ENCODE data around the gene CALHM2.

CALHM2 gene

DNA sequence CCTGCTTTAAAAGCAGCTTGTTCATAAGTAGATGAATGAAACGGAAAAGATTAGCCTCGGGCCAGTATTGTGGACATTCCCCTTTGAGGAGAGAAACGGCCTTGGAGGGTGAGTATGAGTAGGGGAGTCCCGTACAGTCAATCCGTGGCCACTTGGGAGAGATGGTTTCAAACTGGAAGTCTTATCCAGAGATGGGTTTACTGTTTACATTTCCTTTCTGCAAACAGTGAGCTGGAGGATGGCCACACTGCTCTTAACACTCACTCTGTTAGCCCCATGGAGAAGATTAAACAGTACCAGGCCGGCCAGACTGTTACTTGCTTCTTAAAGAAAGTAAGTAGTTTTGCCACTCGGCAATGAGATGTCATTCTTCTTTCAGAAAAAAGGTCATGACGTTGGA, 20.3 kb downstream of the CALHM2 start:
- H3K79me2 ChIP-seq (ENCODE audit: control insufficient read depth, insufficient read depth, low read length, poor library complexity): no peaks in the 10 kb centered on the region
- H2BK120ac ChIP-seq (ENCODE audit: insufficient read depth, low read length, poor library complexity): no peak overlapping the region
- H4K91ac ChIP-seq (ENCODE audit: low read depth, low read length): no peak overlapping the region
- no peak overlapping the region for H3K18ac ChIP-seq (ENCODE audit: low read length)
- no peak overlapping the region for H3K4me3 ChIP-seq (ENCODE audit: low read depth, low read length)
- no peak overlapping the region for H2BK5ac ChIP-seq (ENCODE audit: low read depth, low read length, poor library complexity)
- DNase-seq: no peak
- no peak overlapping the region for H3K23ac ChIP-seq (ENCODE audit: low read length)
- no peak overlapping the region for H3K4ac ChIP-seq (ENCODE audit: low read depth, low read length)
- H4K8ac ChIP-seq (ENCODE audit: low read depth, low read length): no peak overlapping the region
- no peak overlapping the region for H2AFZ ChIP-seq (ENCODE audit: insufficient read depth, low read length, poor library complexity)
- no peak overlapping the region for H3K9ac ChIP-seq (ENCODE audit: low read length)
- no peak overlapping the region for H3K14ac ChIP-seq (ENCODE audit: low read length)
- H3K27ac ChIP-seq (ENCODE audit: low read depth, low read length): no peak overlapping the region
- no peak overlapping the region for H2BK12ac ChIP-seq (ENCODE audit: low read length)
- H3K4me1 ChIP-seq (ENCODE audit: control insufficient read depth in 1 of 2, insufficient read depth in 2 of 2, low read length in 2 of 2): no peaks in the 10 kb centered on the region
- H3K9me3 ChIP-seq (ENCODE audit: insufficient read depth, low read depth, low read length): no peaks in the 10 kb centered on the region
- no peaks in the 10 kb centered on the region for H3K27me3 ChIP-seq (ENCODE audit: insufficient read depth, low read length)
- no peak overlapping the region for H4K12ac ChIP-seq (ENCODE audit: low read depth, low read length)
- H3K4me2 ChIP-seq (ENCODE audit: low read length): no peak overlapping the region
- no CpG with 5 or more reads among the region's 8 CpGs for WGBS (ENCODE audit: extremely low coverage, insufficient coverage, insufficient read length)
- no peaks in the 10 kb centered on the region for H3K79me1 ChIP-seq (ENCODE audit: low read length)
- H2AK5ac ChIP-seq (ENCODE audit: low read length): no peak overlapping the region
- peaks cover 31 to 59% of the 10 kb centered on the region in 2 experiments for H3K36me3 ChIP-seq (ENCODE audit: control insufficient read depth in 1 of 2, insufficient read depth in 2 of 2, low read length in 2 of 2)

DNA sequence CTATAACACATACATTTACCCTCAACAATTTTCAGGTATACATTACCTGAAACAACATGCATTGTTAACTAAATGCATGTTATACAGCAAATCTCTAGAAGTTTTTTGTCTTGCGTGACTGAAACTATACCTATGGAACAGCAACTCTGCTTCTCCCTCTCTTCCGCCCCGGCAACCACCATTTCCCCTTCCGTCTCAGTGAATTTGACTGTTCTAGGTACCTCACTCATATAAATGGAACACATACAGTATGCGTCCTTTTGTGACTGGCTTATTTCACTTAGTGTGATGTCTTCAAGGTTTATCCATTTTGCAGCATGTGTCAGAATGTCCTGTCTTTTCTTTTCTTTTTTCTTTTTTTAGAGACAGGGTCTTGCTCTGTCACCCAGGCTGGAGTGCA, 22.5 kb downstream of the CALHM2 start:
- H3K27me3 ChIP-seq (ENCODE audit: insufficient read depth, low read length): no peaks in the 10 kb centered on the region
- no peak overlapping the region for H4K12ac ChIP-seq (ENCODE audit: low read depth, low read length)
- H3K79me1 ChIP-seq (ENCODE audit: low read length): no peaks in the 10 kb centered on the region
- H3K9ac ChIP-seq (ENCODE audit: low read length): no peak overlapping the region
- no peak for DNase-seq
- H3K4me3 ChIP-seq (ENCODE audit: low read depth, low read length): no peak overlapping the region
- no peak overlapping the region for H2AFZ ChIP-seq (ENCODE audit: insufficient read depth, low read length, poor library complexity)
- no peaks in the 10 kb centered on the region for H3K4me1 ChIP-seq (ENCODE audit: control insufficient read depth in 1 of 2, insufficient read depth in 2 of 2, low read length in 2 of 2)
- H3K79me2 ChIP-seq (ENCODE audit: control insufficient read depth, insufficient read depth, low read length, poor library complexity): no peaks in the 10 kb centered on the region
- H3K18ac ChIP-seq (ENCODE audit: low read length): no peak overlapping the region
- no peak overlapping the region for H3K23ac ChIP-seq (ENCODE audit: low read length)
- no peak overlapping the region for H2BK5ac ChIP-seq (ENCODE audit: low read depth, low read length, poor library complexity)
- no peak overlapping the region for H4K91ac ChIP-seq (ENCODE audit: low read depth, low read length)
- no peak overlapping the region for H2BK120ac ChIP-seq (ENCODE audit: insufficient read depth, low read length, poor library complexity)
- H2AK5ac ChIP-seq (ENCODE audit: low read length): no peak overlapping the region
- no peaks in the 10 kb centered on the region for H3K9me3 ChIP-seq (ENCODE audit: insufficient read depth, low read depth, low read length)
- H3K36me3 ChIP-seq (ENCODE audit: control insufficient read depth in 1 of 2, insufficient read depth in 2 of 2, low read length in 2 of 2): peaks cover 27 to 56% of the 10 kb centered on the region in 2 experiments
- no peak overlapping the region for H2BK12ac ChIP-seq (ENCODE audit: low read length)
- no peak overlapping the region for H3K27ac ChIP-seq (ENCODE audit: low read depth, low read length)
- H4K8ac ChIP-seq (ENCODE audit: low read depth, low read length): no peak overlapping the region
- WGBS (ENCODE audit: extremely low coverage, insufficient coverage, insufficient read length): no CpG with 5 or more reads among the region's 5 CpGs
- no peak overlapping the region for H3K4ac ChIP-seq (ENCODE audit: low read depth, low read length)
- H3K14ac ChIP-seq (ENCODE audit: low read length): no peak overlapping the region
- H3K4me2 ChIP-seq (ENCODE audit: low read length): no peak overlapping the region

DNA sequence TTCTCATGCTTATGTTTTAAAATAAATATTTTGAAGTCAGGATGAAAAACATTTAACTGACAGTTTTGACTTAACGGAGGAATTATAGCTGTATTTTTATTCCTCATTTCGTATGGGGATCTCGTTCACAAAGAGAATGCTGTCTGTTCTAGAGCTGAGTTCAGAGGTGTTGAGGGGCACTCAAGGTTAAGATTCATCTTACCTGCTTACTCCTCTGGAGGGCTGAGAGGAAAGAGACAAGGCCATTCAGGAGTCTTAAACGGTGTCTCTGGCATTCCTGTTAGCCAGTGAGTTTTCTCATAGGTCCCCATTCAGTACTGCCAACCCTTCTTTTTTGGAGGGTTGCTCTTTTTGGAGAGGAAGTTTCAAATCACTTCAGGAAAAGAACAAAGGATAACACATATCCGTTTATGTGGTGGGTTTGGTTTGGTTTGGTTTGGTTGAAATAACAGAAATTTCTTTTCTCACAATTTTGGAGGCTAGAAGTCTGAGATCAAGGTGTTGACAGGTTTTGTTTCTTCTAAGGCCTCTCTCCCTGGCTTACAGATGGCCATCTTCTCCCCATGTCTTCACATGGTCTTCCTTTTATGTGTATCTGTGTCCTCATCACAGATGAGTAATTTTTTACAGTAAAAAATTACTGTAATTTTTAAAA, 23.1 kb downstream of the CALHM2 start:
- no peaks in the 10 kb centered on the region for H3K27me3 ChIP-seq (ENCODE audit: insufficient read depth, low read length)
- H3K79me2 ChIP-seq (ENCODE audit: control insufficient read depth, insufficient read depth, low read length, poor library complexity): no peaks in the 10 kb centered on the region
- no peak overlapping the region for H3K27ac ChIP-seq (ENCODE audit: low read depth, low read length)
- H3K18ac ChIP-seq (ENCODE audit: low read length): no peak overlapping the region
- H2AK5ac ChIP-seq (ENCODE audit: low read length): no peak overlapping the region
- no peak for DNase-seq
- no peak overlapping the region for H3K4me2 ChIP-seq (ENCODE audit: low read length)
- no peak overlapping the region for H2BK12ac ChIP-seq (ENCODE audit: low read length)
- H3K79me1 ChIP-seq (ENCODE audit: low read length): no peaks in the 10 kb centered on the region
- no peak overlapping the region for H2BK120ac ChIP-seq (ENCODE audit: insufficient read depth, low read length, poor library complexity)
- H3K9ac ChIP-seq (ENCODE audit: low read length): no peak overlapping the region
- no peak overlapping the region for H2BK5ac ChIP-seq (ENCODE audit: low read depth, low read length, poor library complexity)
- no peak overlapping the region for H4K91ac ChIP-seq (ENCODE audit: low read depth, low read length)
- no peak overlapping the region for H3K4me3 ChIP-seq (ENCODE audit: low read depth, low read length)
- H4K12ac ChIP-seq (ENCODE audit: low read depth, low read length): no peak overlapping the region
- no peak overlapping the region for H3K14ac ChIP-seq (ENCODE audit: low read length)
- peaks cover 23 to 54% of the 10 kb centered on the region in 2 experiments for H3K36me3 ChIP-seq (ENCODE audit: control insufficient read depth in 1 of 2, insufficient read depth in 2 of 2, low read length in 2 of 2)
- no peak overlapping the region for H4K8ac ChIP-seq (ENCODE audit: low read depth, low read length)
- H3K9me3 ChIP-seq (ENCODE audit: insufficient read depth, low read depth, low read length): no peaks in the 10 kb centered on the region
- WGBS (ENCODE audit: extremely low coverage, insufficient coverage, insufficient read length): no CpG with 5 or more reads among the region's 5 CpGs
- H3K4ac ChIP-seq (ENCODE audit: low read depth, low read length): no peak overlapping the region
- no peak overlapping the region for H2AFZ ChIP-seq (ENCODE audit: insufficient read depth, low read length, poor library complexity)
- H3K23ac ChIP-seq (ENCODE audit: low read length): no peak overlapping the region
- no peaks in the 10 kb centered on the region for H3K4me1 ChIP-seq (ENCODE audit: control insufficient read depth in 1 of 2, insufficient read depth in 2 of 2, low read length in 2 of 2)

DNA sequence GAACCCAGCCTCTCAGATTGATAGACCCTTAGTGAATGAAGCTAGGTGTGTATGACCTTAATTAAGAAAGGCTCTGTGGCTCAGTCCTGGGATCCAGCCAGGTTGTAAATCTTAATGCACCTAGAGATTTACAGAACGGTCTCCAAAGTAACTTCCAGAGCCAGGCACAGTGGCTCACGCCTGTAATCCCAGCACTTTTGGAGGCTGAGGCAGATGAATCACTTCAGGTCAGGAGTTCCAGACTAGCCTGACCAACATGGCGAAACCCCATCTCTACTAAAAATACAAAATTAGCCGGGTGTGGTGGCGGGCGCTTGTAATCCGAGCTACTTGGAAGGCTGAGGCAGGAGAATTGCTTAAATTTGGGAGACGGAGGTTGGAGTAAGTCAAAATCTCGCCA, 24.3 kb downstream of the CALHM2 start:
- H3K14ac ChIP-seq (ENCODE audit: low read length): no peak overlapping the region
- no peak overlapping the region for H2AK5ac ChIP-seq (ENCODE audit: low read length)
- no peak overlapping the region for H3K4me3 ChIP-seq (ENCODE audit: low read depth, low read length)
- H3K4me2 ChIP-seq (ENCODE audit: low read length): no peak overlapping the region
- H3K18ac ChIP-seq (ENCODE audit: low read length): no peak overlapping the region
- WGBS (ENCODE audit: extremely low coverage, insufficient coverage, insufficient read length): 87% methylated on average over 1 of the region's 9 CpGs
- no peak for DNase-seq
- no peaks in the 10 kb centered on the region for H3K79me1 ChIP-seq (ENCODE audit: low read length)
- H2BK120ac ChIP-seq (ENCODE audit: insufficient read depth, low read length, poor library complexity): no peak overlapping the region
- H3K27ac ChIP-seq (ENCODE audit: low read depth, low read length): no peak overlapping the region
- no peak overlapping the region for H2BK5ac ChIP-seq (ENCODE audit: low read depth, low read length, poor library complexity)
- H3K4me1 ChIP-seq (ENCODE audit: control insufficient read depth in 1 of 2, insufficient read depth in 2 of 2, low read length in 2 of 2): no peaks in the 10 kb centered on the region
- H4K8ac ChIP-seq (ENCODE audit: low read depth, low read length): no peak overlapping the region
- H4K12ac ChIP-seq (ENCODE audit: low read depth, low read length): no peak overlapping the region
- no peak overlapping the region for H4K91ac ChIP-seq (ENCODE audit: low read depth, low read length)
- no peak overlapping the region for H3K9ac ChIP-seq (ENCODE audit: low read length)
- no peak overlapping the region for H2AFZ ChIP-seq (ENCODE audit: insufficient read depth, low read length, poor library complexity)
- no peaks in the 10 kb centered on the region for H3K9me3 ChIP-seq (ENCODE audit: insufficient read depth, low read depth, low read length)
- peaks cover 23 to 55% of the 10 kb centered on the region in 2 experiments for H3K36me3 ChIP-seq (ENCODE audit: control insufficient read depth in 1 of 2, insufficient read depth in 2 of 2, low read length in 2 of 2)
- no peaks in the 10 kb centered on the region for H3K27me3 ChIP-seq (ENCODE audit: insufficient read depth, low read length)
- no peak overlapping the region for H2BK12ac ChIP-seq (ENCODE audit: low read length)
- no peaks in the 10 kb centered on the region for H3K79me2 ChIP-seq (ENCODE audit: control insufficient read depth, insufficient read depth, low read length, poor library complexity)
- H3K23ac ChIP-seq (ENCODE audit: low read length): no peak overlapping the region
- H3K4ac ChIP-seq (ENCODE audit: low read depth, low read length): no peak overlapping the region
